ENCODE measurements around the gene IL10RA. TPM values are rescaled to one million over a fixed set of nuclear protein-coding genes. Genes with fewer than 3 reads are reported as not detected.

Gene IL10RA
- total and polyA plus RNA-seq, 2 experiments from 2014 or later, result 0.10 TPM; not detected in 1

GRCh38 chr11:117958949-117959348 is 27.2 kb upstream of the IL10RA start:
- Histone ChIP-seq H4K20me1 (replicated peaks; ENCODE audit: insufficient read depth) (no peaks in the 10 kb centered on the region), H3K79me2 (replicated peaks; ENCODE audit: insufficient read depth) (no peaks in the 10 kb centered on the region), H3F3A (replicated peaks; ENCODE audit: low read depth) (no peaks in the 10 kb centered on the region), H3K36me3 (ENCODE audit: insufficient read depth) (no peaks in the 10 kb centered on the region), H3K27ac (ENCODE audit: low read depth) (no peak overlapping the region), H3K4me3 (no peak overlapping the region), H3K4me2 (no peak overlapping the region), H3K27me3 (ENCODE audit: insufficient read depth) (no peaks in the 10 kb centered on the region), H2AFZ (no peak overlapping the region), H3K9me2 (ENCODE audit: insufficient read depth) (0 out of 2 replicates have a peak, but pooled peaks cover 3% of the 10 kb centered on the region), H3K4me1 (ENCODE audit: insufficient read depth) (no peaks in the 10 kb centered on the region)
- no peak for ATAC-seq
- Mint-ChIP-seq H3K27me3 (ENCODE audit: insufficient read depth, low read depth, poor library complexity) (no peaks in the 10 kb centered on the region), H3K36me3 (ENCODE audit: low read depth) (no peaks in the 10 kb centered on the region), H3K9me3 (no peaks in the 10 kb centered on the region), H3K4me1 (peaks cover 2% of the 10 kb centered on the region; the same call in 1 of the 3 replicates), H3K4me3 (no peak overlapping the region), H3K27ac (no peak overlapping the region)
- TF ChIP-seq STAT1 (IDR thresholded peaks at IDR 0.05; ENCODE audit: unreplicated experiment), result no peak
- no peak for TF ChIP-seq EZH2 (IDR thresholded peaks at IDR 0.05; ENCODE audit: low read depth, unreplicated experiment)
- TF ChIP-seq NANOG (IDR thresholded peaks at IDR 0.05; ENCODE audit: borderline replicate concordance), result no peak
- TF ChIP-seq CREB1 (CRISPR knock-in tag; IDR thresholded peaks at IDR 0.05; ENCODE audit: low read depth), result no peak
- no peak for TF ChIP-seq CTCF (conservative IDR thresholded peaks at IDR 0.05; ENCODE audit: low read depth in 2 of 2)
- DNase-seq (ENCODE audit: low spot score), result no peak

- H3K27me3 Mint-ChIP-seq (ENCODE audit: insufficient read depth, low read depth, poor library complexity), result no peaks in the 10 kb centered on the region
These were observed 26.6 kb upstream of the IL10RA start for GRCh38 chr11:117959438-117960149.

More at GRCh38 chr11:117959438-117960149, 26.6 kb upstream of the IL10RA start:
- no peaks in the 10 kb centered on the region for H3K36me3 ChIP-seq (ENCODE audit: insufficient read depth)
- no peak overlapping the region for H3K27ac ChIP-seq (ENCODE audit: low read depth)
- H4K20me1 ChIP-seq (replicated peaks; ENCODE audit: insufficient read depth), result no peaks in the 10 kb centered on the region
- H2AFZ ChIP-seq, result no peak overlapping the region
- 0 out of 2 replicates have a peak, but pooled peaks cover 3% of the 10 kb centered on the region for H3K9me2 ChIP-seq (ENCODE audit: insufficient read depth)
- no peak for TF ChIP-seq EZH2phosphoT487 (IDR thresholded peaks at IDR 0.05; ENCODE audit: unreplicated experiment)
- TF ChIP-seq REST (IDR thresholded peaks at IDR 0.05; ENCODE audit: unreplicated experiment), result no peak
- no peak for TF ChIP-seq NANOG (IDR thresholded peaks at IDR 0.05; ENCODE audit: borderline replicate concordance)
- TF ChIP-seq ZNF114 (CRISPR knock-in tag; IDR thresholded peaks at IDR 0.05), result no peak
- no peak for TF ChIP-seq POLR2AphosphoS5 (IDR thresholded peaks at IDR 0.05; ENCODE audit: low read depth)
- no peak for TF ChIP-seq JUNB (IDR thresholded peaks at IDR 0.05; ENCODE audit: unreplicated experiment)
- TF ChIP-seq EZH2 (IDR thresholded peaks at IDR 0.05; ENCODE audit: low read depth, unreplicated experiment), result no peak
- no peak for TF ChIP-seq ZNF331 (CRISPR knock-in tag; IDR thresholded peaks at IDR 0.05; ENCODE audit: low read depth)
- H3K27me3 ChIP-seq (ENCODE audit: insufficient read depth), result no peaks in the 10 kb centered on the region
- no peak overlapping the region for H3K27ac Mint-ChIP-seq
- no peak overlapping the region for H3K4me2 ChIP-seq
- no peaks in the 10 kb centered on the region for H3K9me3 Mint-ChIP-seq
- no peaks in the 10 kb centered on the region for H3K79me2 ChIP-seq (replicated peaks; ENCODE audit: insufficient read depth)
- H3K4me3 ChIP-seq, result no peak overlapping the region
- no peaks in the 10 kb centered on the region for H3K36me3 Mint-ChIP-seq (ENCODE audit: low read depth)
- H3K4me1 Mint-ChIP-seq, result peaks cover 2% of the 10 kb centered on the region; the same call in 1 of the 3 replicates
- H3K4me1 ChIP-seq (ENCODE audit: insufficient read depth), result no peaks in the 10 kb centered on the region
- no peak overlapping the region for H3K4me3 Mint-ChIP-seq
- ATAC-seq (no peak), DNase-seq (ENCODE audit: low spot score) (no peak)
- no peaks in the 10 kb centered on the region for H3F3A ChIP-seq (replicated peaks; ENCODE audit: low read depth)
